ENCODE data around the gene RASGRF1. TPM values are rescaled to one million over a fixed set of nuclear protein-coding genes. Genes with fewer than 3 reads are reported as not detected.

RASGRF1 gene
- total RNA-seq, 4 donors from 2014 or later, result not detected

GRCh38 chr15:79034284-79034683, 56.3 kb downstream of the RASGRF1 start:
- H3K4me3 ChIP-seq, result no peak overlapping the region
- no peaks in the 10 kb centered on the region for H3K4me1 ChIP-seq
- DNase-seq (no peak), ATAC-seq (no peak)
- H3K9me3 ChIP-seq, result no peaks in the 10 kb centered on the region
- H3K27ac ChIP-seq, result no peak overlapping the region
- intact Hi-C loops (cut with DNase I; ENCODE audit: low total_unique reads), result no loop called here
- in situ Hi-C loops (cut with MboI; ENCODE audit: low sequenced_read_pairs in 4 of 4), result loop anchor here in 1 of 4 donors (10.0 kb wide), 1 partner anchor 151 kb away; no protein-coding TSS in a partner anchor
- H3K36me3 ChIP-seq, result no peaks in the 10 kb centered on the region
- no peak for TF ChIP-seq CTCF (IDR thresholded peaks at IDR 0.05 in 4 of 5, conservative IDR thresholded peaks at IDR 0.05 in 1 of 5)
- TF ChIP-seq POLR2A (IDR thresholded peaks at IDR 0.05), result no peak
- peaks cover 0 to 3% (median 0%) of the 10 kb centered on the region in 3 donors for H3K27me3 ChIP-seq

- ATAC-seq (no peak), DNase-seq (peak in 1 of 2 donors; percentile 17)
- peaks cover 0 to 3% (median 0%) of the 10 kb centered on the region in 3 donors for H3K27me3 ChIP-seq
- no peaks in the 10 kb centered on the region for H3K9me3 ChIP-seq
- intact Hi-C loops (cut with DNase I; ENCODE audit: low total_unique reads), result no loop called here
- in situ Hi-C loops (cut with MboI; ENCODE audit: low sequenced_read_pairs in 4 of 4), result loop anchor here in 1 of 4 donors (10.0 kb wide), 1 partner anchor 152 kb away; no protein-coding TSS in a partner anchor
- no peaks in the 10 kb centered on the region for H3K36me3 ChIP-seq
- no peaks in the 10 kb centered on the region for H3K4me1 ChIP-seq
- no peak overlapping the region for H3K4me3 ChIP-seq
- TF ChIP-seq CTCF (IDR thresholded peaks at IDR 0.05 in 4 of 5, conservative IDR thresholded peaks at IDR 0.05 in 1 of 5), result no peak
- no peak for TF ChIP-seq POLR2A (IDR thresholded peaks at IDR 0.05)
- no peak overlapping the region for H3K27ac ChIP-seq
Observed at GRCh38 chr15:79032656-79033055, 57.9 kb downstream of the RASGRF1 start.

- H3K36me3 ChIP-seq, result no peaks in the 10 kb centered on the region
- no peak overlapping the region for H3K27ac ChIP-seq
- intact Hi-C loops (cut with DNase I; ENCODE audit: low total_unique reads), result no loop called here
- H3K4me3 ChIP-seq, result no peak overlapping the region
- H3K9me3 ChIP-seq, result no peaks in the 10 kb centered on the region
- ATAC-seq, result no peak
- no peak for DNase-seq
- in situ Hi-C loops (cut with MboI; ENCODE audit: low sequenced_read_pairs in 4 of 4), result loop anchor here in 1 of 4 donors (10.0 kb wide), 1 partner anchor 153 kb away; no protein-coding TSS in a partner anchor
- TF ChIP-seq POLR2A (IDR thresholded peaks at IDR 0.05) (no peak), CTCF (IDR thresholded peaks at IDR 0.05 in 4 of 5, conservative IDR thresholded peaks at IDR 0.05 in 1 of 5) (no peak)
- H3K27me3 ChIP-seq, result peaks cover 0 to 3% (median 0%) of the 10 kb centered on the region in 3 donors
- no peaks in the 10 kb centered on the region for H3K4me1 ChIP-seq
Observed at GRCh38 chr15:79031821-79032220, 58.8 kb downstream of the RASGRF1 start.

- DNase-seq (no peak), ATAC-seq (no peak)
- H3K9me3 ChIP-seq, result no peaks in the 10 kb centered on the region
- H3K4me3 ChIP-seq, result no peak overlapping the region
- in situ Hi-C loops (cut with MboI; ENCODE audit: low sequenced_read_pairs in 4 of 4) (loop anchor here in 1 of 4 donors (10.0 kb wide), 1 partner anchor 154 kb away; no protein-coding TSS in a partner anchor), intact Hi-C loops (cut with DNase I; ENCODE audit: low total_unique reads) (no loop called here)
- H3K36me3 ChIP-seq, result no peaks in the 10 kb centered on the region
- H3K27ac ChIP-seq, result no peak overlapping the region
- TF ChIP-seq POLR2A (IDR thresholded peaks at IDR 0.05) (no peak), CTCF (IDR thresholded peaks at IDR 0.05 in 4 of 5, conservative IDR thresholded peaks at IDR 0.05 in 1 of 5) (no peak)
- H3K27me3 ChIP-seq, result peaks cover 0 to 3% (median 0%) of the 10 kb centered on the region in 3 donors
- no peaks in the 10 kb centered on the region for H3K4me1 ChIP-seq
Observed at GRCh38 chr15:79031201-79031600, 59.4 kb downstream of the RASGRF1 start.

GRCh38 chr15:79030470-79030869, 60.1 kb downstream of the RASGRF1 start:
- Histone ChIP-seq H3K9me3 (no peaks in the 10 kb centered on the region), H3K27ac (no peak overlapping the region), H3K27me3 (peaks cover 0 to 3% (median 0%) of the 10 kb centered on the region in 3 donors), H3K36me3 (no peaks in the 10 kb centered on the region), H3K4me1 (no peaks in the 10 kb centered on the region), H3K4me3 (no peak overlapping the region)
- ATAC-seq, result no peak
- intact Hi-C loops (cut with DNase I; ENCODE audit: low total_unique reads), result no loop called here
- no peak for DNase-seq
- in situ Hi-C loops (cut with MboI; ENCODE audit: low sequenced_read_pairs in 4 of 4), result loop anchor here in 1 of 4 donors (10.0 kb wide), 1 partner anchor 154 kb away; no protein-coding TSS in a partner anchor
- TF ChIP-seq POLR2A (IDR thresholded peaks at IDR 0.05) (no peak), CTCF (IDR thresholded peaks at IDR 0.05 in 4 of 5, conservative IDR thresholded peaks at IDR 0.05 in 1 of 5) (no peak)
